Panc1 (cell line): ENCODE data around the gene GALR1. TPM values are rescaled to one million over a fixed set of nuclear protein-coding genes. Genes with fewer than 3 reads are reported as not detected.
A peak's percentile ranks its signal among the peaks of the same experiment; 100 is the strongest.

Source experiments
- ATAC-seq: fragments of 200-7000 bp; cut with Tn5 transposase; 2 replicates; pipeline ENCODE4 v1.9.1; 2020; ENCODE audit warnings: mild to moderate bottlenecking, moderate library complexity
- BruUV-seq: library from RNA; stranded (reverse); fragments of 400-500 nt; replicated peaks from 2 replicates; lab custom pipeline; 2021; lab: Mats Ljungman, UMichigan
- CTCF ChIA-PET: fragments of 300-600 bp; sonication (Branson Sonifier 250); formaldehyde crosslinking; loops from one replicate; lab custom pipeline; 2022; ENCODE audit warnings: antibody characterized with exemption; lab: Charles Lee
- POLR2A ChIA-PET: fragments of 300-600 bp; sonication (Branson Sonifier 250); formaldehyde crosslinking; loops from one replicate; lab custom pipeline; 2022; ENCODE audit warnings: antibody characterized with exemption; lab: Charles Lee
- DNase-seq: peaks from one replicate; pipeline ENCODE4 v3.0.0-alpha.2; 2010; ENCODE audit warnings: low read depth, low spot score
- H3K27ac ChIP-seq: 2 replicates; pipeline ENCODE4 v1.5.1; 2011; ENCODE audit warnings: mild to moderate bottlenecking, low read length, inconsistent platforms
- H3K27me3 ChIP-seq: fragments of 200-500 bp; sonication (Bioruptor generic); 2 replicates; pipeline ENCODE4 v1.6.0; 2014; ENCODE audit warnings: low read length, inconsistent platforms; ENCODE audit not compliant: control insufficient read depth, insufficient read depth
- H3K36me3 ChIP-seq: fragments of 200-500 bp; sonication (Bioruptor generic); 2 replicates; pipeline ENCODE4 v1.5.1; 2014; ENCODE audit warnings: inconsistent platforms, mild to moderate bottlenecking, low read length, moderate library complexity; ENCODE audit not compliant: control insufficient read depth, insufficient read depth
- H3K4me1 ChIP-seq: 2 replicates; pipeline ENCODE4 v1.5.1; 2011; ENCODE audit warnings: inconsistent platforms, mild to moderate bottlenecking, low read length, moderate library complexity; ENCODE audit not compliant: control insufficient read depth, insufficient read depth
- H3K4me3 ChIP-seq, 2 experiments: 2 replicates each; pipeline ENCODE4 v1.5.1; 2011 to 2012; ENCODE audit warnings: low read depth in 2 of 2, low read length in 2 of 2, mild to moderate bottlenecking in 2 of 2, inconsistent platforms in 1 of 2, moderate library complexity in 1 of 2
- H3K9me3 ChIP-seq: fragments of 200-500 bp; sonication (Bioruptor generic); 2 replicates; pipeline ENCODE4 v1.5.1; 2014; ENCODE audit warnings: low read depth, mild to moderate bottlenecking, inconsistent platforms, low read length, moderate library complexity; ENCODE audit not compliant: control insufficient read depth, insufficient read depth
- CTCF ChIP-seq: fragments of 450-650 bp; IDR thresholded peaks from 2 replicates; pipeline ENCODE4 v1.5.1; 2017; ENCODE audit warnings: mild to moderate bottlenecking
- POLR2AphosphoS5 ChIP-seq: IDR thresholded peaks from 2 replicates; pipeline ENCODE4 v1.6.1; 2012; ENCODE audit warnings: mild to moderate bottlenecking, low read depth, low read length, moderate library complexity
- REST ChIP-seq, 2 experiments: IDR thresholded peaks; 2 replicates each; pipeline ENCODE4 v1.6.1; 2011 to 2012; ENCODE audit warnings: low read depth in 2 of 2, control low read depth in 1 of 2, low read length in 1 of 2, mild to moderate bottlenecking in 1 of 2, moderate library complexity in 1 of 2; ENCODE audit not compliant: insufficient read depth in 1 of 2
- SIN3A ChIP-seq: IDR thresholded peaks from 2 replicates; pipeline ENCODE4 v1.6.1; 2012; ENCODE audit warnings: low read depth, mild to moderate bottlenecking, low read length, moderate library complexity, borderline replicate concordance; ENCODE audit not compliant: insufficient read depth
- TCF7L2 ChIP-seq: IDR thresholded peaks from 2 replicates; pipeline ENCODE4 v1.6.1; 2011; ENCODE audit warnings: mild to moderate bottlenecking, low read depth, low read length, inconsistent platforms
- in situ Hi-C: cut with HindIII; loops from 2 replicates; pipeline ENCODE4 v1.10.0; 2016; ENCODE audit warnings: low sequenced_read_pairs, low pct_unique_long_range_greater_than_20kb
- intact Hi-C: fragments of 100-400 bp; cut with micrococcal nuclease; formaldehyde crosslinking; loops from one replicate; pipeline ENCODE4 v1.10.0; 2022; ENCODE audit not compliant: unreplicated experiment
- total RNA-seq: library from RNA; stranded (reverse); gene quantifications from one replicate; pipeline ENCODE4 v1.2.1, GENCODE V29; 2021; ENCODE audit not compliant: unreplicated experiment

The GALR1 gene
- total RNA-seq, 1 experiment from 2014 or later = not detected

- BruUV-seq = no TSS peak
- in situ Hi-C loops (no loop called here), intact Hi-C loops (no loop called here)
- Histone ChIP-seq H3K9me3 (no peaks in the 10 kb centered on the region), H3K4me1 (no peaks in the 10 kb centered on the region), H3K27ac (no peak overlapping the region), H3K27me3 (no peaks in the 10 kb centered on the region), H3K36me3 (no peaks in the 10 kb centered on the region), H3K4me3 (no peak overlapping the region)
- ChIA-PET POLR2A (no interaction called here), CTCF (no interaction called here)
- DNase-seq (no peak), ATAC-seq (no peak)
- no peak for TF ChIP-seq POLR2AphosphoS5
- no peak for TF ChIP-seq CTCF
- TF ChIP-seq TCF7L2 = no peak
- no peak for TF ChIP-seq SIN3A
- TF ChIP-seq REST (IDR thresholded peaks at IDR 0.05; ENCODE audit: insufficient read depth in 1 of 2, low read depth in 2 of 2, low read length in 1 of 2) = no peak
Observed at GRCh38 chr18:77300579-77300978, 50.9 kb downstream of the GALR1 start.

GRCh38 chr18:77304268-77304667 lies 54.6 kb downstream of the GALR1 start:
- in situ Hi-C loops = no loop called here
- CTCF ChIA-PET = no interaction called here
- no peaks in the 10 kb centered on the region for H3K27me3 ChIP-seq

More at GRCh38 chr18:77304268-77304667, 54.6 kb downstream of the GALR1 start:
- no TSS peak for BruUV-seq
- intact Hi-C loops = no loop called here
- Histone ChIP-seq H3K27ac (no peak overlapping the region), H3K9me3 (no peaks in the 10 kb centered on the region), H3K4me1 (no peaks in the 10 kb centered on the region), H3K36me3 (no peaks in the 10 kb centered on the region), H3K4me3 (no peak overlapping the region)
- ATAC-seq (peak; percentile 27; the same call in 1 of the 2 replicates), DNase-seq (no peak)
- POLR2A ChIA-PET = no interaction called here
- no peak for TF ChIP-seq POLR2AphosphoS5
- TF ChIP-seq SIN3A = no peak
- TF ChIP-seq CTCF = no peak
- TF ChIP-seq TCF7L2 = no peak
- no peak for TF ChIP-seq REST (IDR thresholded peaks at IDR 0.05; ENCODE audit: insufficient read depth in 1 of 2, low read depth in 2 of 2, low read length in 1 of 2)
